NB4 (cell line): ENCODE data around the gene ATXN7.

Experiments used
- DNase-seq: peaks from one replicate; pipeline ENCODE4 v3.0.0; 2010; ENCODE audit warnings: low read depth
- H3K4me3 ChIP-seq: one replicate; pipeline ENCODE4 v1.5.1; 2011; ENCODE audit warnings: mild to moderate bottlenecking, low read depth, low read length, moderate library complexity
- MYC ChIP-seq: IDR thresholded peaks from 2 replicates; pipeline ENCODE4 v1.6.1; 2011; ENCODE audit warnings: low read depth, low read length
- POLR2A ChIP-seq: IDR thresholded peaks from 2 replicates; pipeline ENCODE4 v1.6.1; 2011; ENCODE audit warnings: mild to moderate bottlenecking; ENCODE audit not compliant: insufficient read length; ENCODE audit errors: extremely low read depth
- TF ChIP-seq, protein P1 (sequence below): IDR thresholded peaks from one replicate; pipeline ENCODE4 v1.5.1; 2012; ENCODE audit warnings: low read depth, low read length
- TF ChIP-seq, protein P2 (sequence below): IDR thresholded peaks from 2 replicates; pipeline ENCODE4 v1.6.1; 2011; ENCODE audit warnings: low read depth, low read length

Gene ATXN7

DNA sequence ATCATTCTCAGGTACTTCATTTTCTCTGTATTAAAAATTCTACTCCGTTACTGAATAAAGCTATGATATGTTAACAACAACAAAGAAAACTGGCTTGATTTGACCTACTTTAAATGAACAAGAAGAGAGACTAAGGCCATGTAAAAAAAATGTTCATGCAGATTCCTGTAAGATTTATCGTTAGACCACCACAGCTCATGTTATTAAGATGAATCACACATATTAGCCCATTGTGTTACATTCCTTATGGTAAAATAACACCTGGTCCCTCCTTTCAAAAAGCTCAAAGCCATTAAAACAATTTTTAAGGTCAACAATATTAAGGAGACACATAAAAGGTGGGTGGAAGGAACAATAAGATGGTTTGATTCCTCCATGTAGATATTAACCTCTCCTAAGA lies 6.4 kb upstream of the ATXN7 start:
- DNase-seq = no peak
- H3K4me3 ChIP-seq = no peak overlapping the region
- TF ChIP-seq POLR2A = no peak

DNA sequence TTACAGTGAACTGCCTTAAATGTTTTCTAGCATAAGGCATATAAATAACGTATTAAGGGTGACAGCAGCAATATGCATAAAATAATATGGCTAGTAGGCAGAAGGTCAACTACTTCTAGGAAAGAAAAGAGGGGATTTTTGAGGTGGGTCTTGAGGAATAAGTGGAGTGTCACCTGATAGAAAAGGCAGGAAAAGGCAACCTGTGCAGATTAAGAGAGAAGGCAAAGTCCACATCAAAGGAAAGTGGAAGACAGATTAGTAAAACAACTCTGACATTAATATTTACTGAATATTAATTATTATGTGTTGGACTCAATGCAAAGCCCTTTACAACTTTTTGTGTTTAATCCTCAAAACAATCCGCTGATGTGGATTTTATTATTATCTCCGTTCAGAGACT lies 2.9 kb upstream of the ATXN7 start:
- no peak for DNase-seq
- TF ChIP-seq POLR2A = no peak
- TF ChIP-seq MYC = no peak
- TF ChIP-seq, protein P1, sequence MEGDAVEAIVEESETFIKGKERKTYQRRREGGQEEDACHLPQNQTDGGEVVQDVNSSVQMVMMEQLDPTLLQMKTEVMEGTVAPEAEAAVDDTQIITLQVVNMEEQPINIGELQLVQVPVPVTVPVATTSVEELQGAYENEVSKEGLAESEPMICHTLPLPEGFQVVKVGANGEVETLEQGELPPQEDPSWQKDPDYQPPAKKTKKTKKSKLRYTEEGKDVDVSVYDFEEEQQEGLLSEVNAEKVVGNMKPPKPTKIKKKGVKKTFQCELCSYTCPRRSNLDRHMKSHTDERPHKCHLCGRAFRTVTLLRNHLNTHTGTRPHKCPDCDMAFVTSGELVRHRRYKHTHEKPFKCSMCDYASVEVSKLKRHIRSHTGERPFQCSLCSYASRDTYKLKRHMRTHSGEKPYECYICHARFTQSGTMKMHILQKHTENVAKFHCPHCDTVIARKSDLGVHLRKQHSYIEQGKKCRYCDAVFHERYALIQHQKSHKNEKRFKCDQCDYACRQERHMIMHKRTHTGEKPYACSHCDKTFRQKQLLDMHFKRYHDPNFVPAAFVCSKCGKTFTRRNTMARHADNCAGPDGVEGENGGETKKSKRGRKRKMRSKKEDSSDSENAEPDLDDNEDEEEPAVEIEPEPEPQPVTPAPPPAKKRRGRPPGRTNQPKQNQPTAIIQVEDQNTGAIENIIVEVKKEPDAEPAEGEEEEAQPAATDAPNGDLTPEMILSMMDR = no peak
- TF ChIP-seq, protein P2, sequence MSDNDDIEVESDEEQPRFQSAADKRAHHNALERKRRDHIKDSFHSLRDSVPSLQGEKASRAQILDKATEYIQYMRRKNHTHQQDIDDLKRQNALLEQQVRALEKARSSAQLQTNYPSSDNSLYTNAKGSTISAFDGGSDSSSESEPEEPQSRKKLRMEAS = no peak
- H3K4me3 ChIP-seq = no peak overlapping the region

DNA sequence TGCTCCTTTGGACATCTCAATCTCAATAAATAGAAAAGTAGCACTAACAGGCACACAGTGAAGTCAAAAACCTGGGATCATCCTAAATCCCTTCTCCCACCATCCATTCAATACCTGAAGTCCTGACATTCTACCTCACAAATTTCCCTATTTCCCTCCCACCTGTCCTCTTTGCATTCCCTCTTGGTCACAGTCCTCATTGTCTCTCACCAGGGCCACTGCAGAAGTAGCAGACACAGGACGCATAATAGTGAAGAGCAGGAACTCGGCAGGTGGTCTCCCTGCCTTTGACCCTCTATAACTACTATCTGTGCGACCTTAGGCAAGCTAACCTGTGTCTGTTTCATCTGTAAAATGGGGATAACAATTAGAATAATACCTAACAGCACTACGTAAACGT lies 2.4 kb upstream of the ATXN7 start:
- DNase-seq = no peak
- TF ChIP-seq, protein P1 = no peak
- TF ChIP-seq POLR2A = no peak
- TF ChIP-seq MYC = no peak
- TF ChIP-seq, protein P2 = no peak

DNA sequence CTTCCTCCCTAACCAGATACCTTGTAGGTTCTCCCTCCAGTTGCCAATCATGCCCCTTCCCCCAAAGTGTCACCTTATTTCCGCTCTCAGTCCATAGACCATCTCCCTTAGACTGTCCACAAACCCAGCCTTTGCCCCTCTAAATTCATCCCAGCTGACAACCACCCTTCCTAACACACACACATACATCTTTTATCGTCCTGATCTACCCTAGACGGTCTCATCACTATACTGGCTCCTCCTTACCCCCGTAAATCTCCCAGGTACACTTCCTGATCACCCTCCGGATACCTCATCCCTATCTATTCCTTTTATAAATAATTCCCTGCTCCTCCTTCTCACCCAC lies 890 bp upstream of the ATXN7 start:
- TF ChIP-seq MYC (no peak), POLR2A (no peak)
- TF ChIP-seq, protein P2 = no peak
- TF ChIP-seq, protein P1 = no peak
- peak overlapping the region; percentile 88 for H3K4me3 ChIP-seq
- peak; percentile 14 for DNase-seq

More for the DNA sequence above, 2.4 kb upstream of the ATXN7 start:
- no peak overlapping the region for H3K4me3 ChIP-seq

DNA sequence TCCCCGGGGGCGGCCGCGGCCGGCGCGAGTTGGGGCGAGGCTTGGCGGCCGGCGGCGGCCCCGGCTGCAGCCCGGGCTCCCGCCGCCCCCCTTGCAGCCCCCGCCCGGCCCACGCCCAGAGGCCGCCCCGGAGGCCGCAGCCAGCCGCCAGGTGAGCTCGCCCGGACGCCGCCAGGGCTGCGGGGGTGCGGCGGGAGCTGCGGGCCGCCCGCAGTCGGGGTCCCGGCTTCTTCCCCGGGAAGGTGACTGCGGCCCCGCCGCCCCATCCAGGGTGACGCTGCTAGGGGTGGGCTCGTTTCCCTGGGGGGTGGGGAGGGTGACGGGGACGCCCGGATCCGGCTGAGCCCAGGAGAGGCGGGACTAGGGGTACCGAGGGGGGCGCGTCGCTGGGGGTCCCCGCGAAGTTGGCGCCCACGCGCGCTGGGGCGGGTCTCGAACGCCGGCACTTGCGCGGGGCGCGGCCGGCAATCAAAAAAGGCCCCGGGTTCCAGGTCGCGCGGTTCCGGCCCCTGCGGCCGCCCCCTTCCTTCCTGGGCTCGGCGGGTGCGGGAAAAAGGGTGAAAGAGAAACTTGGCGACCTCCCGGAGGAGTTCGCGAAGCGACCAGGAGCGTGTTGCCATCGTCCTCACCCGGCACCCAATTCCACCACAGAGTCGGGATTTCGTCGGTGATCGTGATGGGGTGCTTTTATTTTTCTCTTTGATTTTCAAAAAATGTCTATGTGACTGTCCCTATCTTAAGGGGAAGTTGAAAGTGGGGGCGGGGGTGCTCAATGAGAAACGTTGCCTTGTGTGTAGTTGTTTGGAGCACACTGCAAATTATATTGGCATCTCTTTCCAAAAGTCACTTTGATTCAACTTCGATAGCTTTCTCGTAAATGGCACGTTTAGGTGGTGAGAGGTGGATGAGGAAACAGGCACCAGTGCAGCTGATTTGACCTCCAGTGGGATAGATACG lies 619 bp downstream of the ATXN7 start:
- peak; percentile 66 for DNase-seq
- peak overlapping the region; percentile 91 for H3K4me3 ChIP-seq
- TF ChIP-seq, protein P2 = no peak
- 0 out of 2 replicates have a peak, but pooled peaks have one; percentile 6 for TF ChIP-seq MYC
- TF ChIP-seq, protein P1 = no peak
- TF ChIP-seq POLR2A = peak; percentile 2

DNA sequence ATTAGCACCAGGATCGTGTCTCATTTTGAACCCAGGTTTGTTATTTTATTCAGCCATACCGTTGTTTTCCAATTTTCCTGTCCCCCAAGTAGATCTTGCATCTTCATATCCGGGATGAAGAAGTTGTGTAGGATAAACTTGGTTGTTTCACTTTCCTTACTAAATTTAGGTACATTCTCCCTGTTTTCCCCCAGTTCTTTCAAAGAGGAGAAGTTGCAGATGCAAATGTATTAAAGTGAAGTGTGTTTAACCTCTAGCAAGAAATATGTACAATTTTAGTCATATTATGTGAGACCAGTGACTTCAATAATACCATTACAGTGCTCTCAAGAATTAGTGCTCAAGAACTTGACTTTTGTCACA lies 1.3 kb downstream of the ATXN7 start:
- TF ChIP-seq POLR2A = peak; percentile 0
- TF ChIP-seq, protein P2 = no peak
- no peak for DNase-seq

DNA sequence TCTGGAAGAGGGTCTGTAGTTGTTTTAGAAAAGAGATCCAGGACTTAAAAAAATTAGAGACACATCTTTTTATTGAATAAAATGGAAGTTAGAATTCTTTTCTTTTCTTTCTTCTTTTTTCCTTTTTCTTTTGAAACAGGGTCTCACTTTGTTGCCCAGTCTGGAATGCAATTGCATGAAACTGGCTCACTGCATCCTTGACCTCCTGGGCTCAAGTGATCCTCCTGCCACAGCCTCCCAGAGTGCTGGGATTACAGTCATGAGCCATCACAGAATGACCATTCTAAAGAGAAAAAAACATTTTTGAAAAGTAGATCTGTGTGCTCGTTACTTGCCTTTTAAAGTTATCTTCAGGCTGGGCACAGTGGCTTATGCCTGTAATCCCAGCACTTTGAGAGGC lies 3.6 kb downstream of the ATXN7 start:
- no peak overlapping the region for H3K4me3 ChIP-seq
- no peak for DNase-seq
- no peak for TF ChIP-seq POLR2A
- TF ChIP-seq, protein P2 = no peak
- TF ChIP-seq, protein P1 = no peak
- TF ChIP-seq MYC = no peak

More for the DNA sequence above, 1.3 kb downstream of the ATXN7 start:
- H3K4me3 ChIP-seq = peak overlapping the region; percentile 91
